Right lobe of liver (tissue), 4 donors: ENCODE measurements around the gene ADGRF1.

Source experiments
- CTCF ChIP-seq, 4 donors: fragments of 200-600 bp in 3 of 4; fragments of 450-650 bp in 1 of 4; IDR thresholded peaks; one replicate each; pipeline versions ENCODE4 v1.5.1 to v1.8.0; 2016 to 2022; ENCODE audit warnings: antibody characterized with exemption in 4 of 4, mild to moderate bottlenecking in 2 of 4
- POLR2A ChIP-seq: fragments of 450-650 bp; IDR thresholded peaks from one replicate; pipeline ENCODE4 v1.6.1; 2017; ENCODE audit warnings: antibody characterized with exemption, mild to moderate bottlenecking
- donor health status: DM: no; HTN: no; CAD: no.
- donor health status: DM: no; HTN: no; CAD: no.
- donor health status: DM: no; HTN: yes; CAD: no.

GRCh38 chr6:46997646-46998045 lies 44.5 kb downstream of the ADGRF1 start:
- TF ChIP-seq POLR2A (no peak), CTCF (IDR thresholded peaks at IDR 0.05) (no peak)
